ENCODE measurements around the gene C11orf42.

The C11orf42 gene

DNA sequence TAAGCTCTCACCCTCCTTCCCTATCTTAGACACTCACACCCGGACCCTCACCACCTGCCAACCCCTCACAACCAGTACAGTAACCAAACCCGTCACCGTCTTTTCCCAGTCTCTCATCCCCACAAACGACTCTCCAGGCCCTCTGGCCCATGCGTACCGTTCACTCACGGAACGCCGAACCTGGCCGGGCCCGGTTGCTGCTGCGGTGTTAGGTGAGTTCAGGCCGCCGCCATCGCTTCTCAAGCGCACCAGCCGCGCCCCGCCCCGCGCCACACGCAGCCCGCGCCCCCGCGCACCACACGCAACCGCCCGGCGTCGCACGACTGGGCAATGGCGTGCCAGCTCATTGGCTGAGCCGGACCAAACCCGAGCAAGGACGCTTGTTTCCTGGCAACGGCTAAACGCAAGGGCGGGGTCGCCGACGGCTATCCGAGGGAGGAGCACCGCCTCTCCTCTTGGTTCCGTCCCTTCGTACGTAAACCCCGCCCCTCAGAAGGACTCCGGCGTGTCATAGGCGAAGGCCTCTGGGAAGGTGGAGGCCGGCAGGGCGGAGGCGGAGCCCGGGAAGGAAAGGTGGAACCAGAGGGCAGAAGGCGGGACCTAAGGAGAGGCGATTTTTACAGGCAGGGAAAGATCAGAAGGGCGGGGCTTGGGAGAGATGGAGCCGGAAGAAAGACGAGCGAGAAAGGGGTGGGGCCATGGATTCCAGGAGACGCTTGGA lies 29.2 kb downstream of the C11orf42 start, which contains the start of gene FHIP1B:
Gene FHIP1B, minus strand, starts transcription at position 250 of the 721 bp plus-strand sequence. CDS start 10,120 bp downstream, outside the sequence.
- peak within 1 kb of the TSS; percentile 97 for H3K4me3 ChIP-seq (ENCODE audit: low read depth, low read length)
- TF ChIP-seq MYC (IDR thresholded peaks at IDR 0.05; ENCODE audit: low read depth, low read length), result no peak
- peak; percentile 67 for TF ChIP-seq POLR2A (IDR thresholded peaks at IDR 0.05; ENCODE audit: extremely low read depth, insufficient read length)
- TF ChIP-seq, protein P1, sequence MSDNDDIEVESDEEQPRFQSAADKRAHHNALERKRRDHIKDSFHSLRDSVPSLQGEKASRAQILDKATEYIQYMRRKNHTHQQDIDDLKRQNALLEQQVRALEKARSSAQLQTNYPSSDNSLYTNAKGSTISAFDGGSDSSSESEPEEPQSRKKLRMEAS (IDR thresholded peaks at IDR 0.05; ENCODE audit: low read depth, low read length), result peak; percentile 58; the same call in 1 of the 2 replicates
- DNase-seq (ENCODE audit: low read depth), result peak; percentile 99

DNA sequence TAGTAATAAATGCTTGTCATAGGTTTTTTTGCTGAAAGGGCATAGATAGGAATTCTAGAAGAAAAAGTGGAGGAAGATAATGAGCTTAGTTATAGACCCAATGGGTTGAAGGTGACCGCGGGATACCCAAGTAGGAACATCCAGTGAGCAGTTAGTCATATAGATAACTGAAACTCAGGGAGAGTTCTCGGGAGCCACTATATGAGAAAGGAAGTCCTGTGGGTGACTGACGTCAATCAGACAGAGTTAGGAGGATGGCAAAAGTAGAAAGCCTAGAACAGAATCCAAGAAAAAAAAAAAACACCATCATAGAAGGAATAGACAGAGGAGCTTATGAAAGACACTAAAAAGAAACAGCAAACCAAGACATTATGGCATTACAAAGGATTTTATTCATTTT lies 31.9 kb downstream of the C11orf42 start:
- TF ChIP-seq, protein P1 (IDR thresholded peaks at IDR 0.05; ENCODE audit: low read depth, low read length), result no peak
- TF ChIP-seq MYC (IDR thresholded peaks at IDR 0.05; ENCODE audit: low read depth, low read length) (no peak), POLR2A (IDR thresholded peaks at IDR 0.05; ENCODE audit: extremely low read depth, insufficient read length) (no peak)
- TF ChIP-seq, protein P2, sequence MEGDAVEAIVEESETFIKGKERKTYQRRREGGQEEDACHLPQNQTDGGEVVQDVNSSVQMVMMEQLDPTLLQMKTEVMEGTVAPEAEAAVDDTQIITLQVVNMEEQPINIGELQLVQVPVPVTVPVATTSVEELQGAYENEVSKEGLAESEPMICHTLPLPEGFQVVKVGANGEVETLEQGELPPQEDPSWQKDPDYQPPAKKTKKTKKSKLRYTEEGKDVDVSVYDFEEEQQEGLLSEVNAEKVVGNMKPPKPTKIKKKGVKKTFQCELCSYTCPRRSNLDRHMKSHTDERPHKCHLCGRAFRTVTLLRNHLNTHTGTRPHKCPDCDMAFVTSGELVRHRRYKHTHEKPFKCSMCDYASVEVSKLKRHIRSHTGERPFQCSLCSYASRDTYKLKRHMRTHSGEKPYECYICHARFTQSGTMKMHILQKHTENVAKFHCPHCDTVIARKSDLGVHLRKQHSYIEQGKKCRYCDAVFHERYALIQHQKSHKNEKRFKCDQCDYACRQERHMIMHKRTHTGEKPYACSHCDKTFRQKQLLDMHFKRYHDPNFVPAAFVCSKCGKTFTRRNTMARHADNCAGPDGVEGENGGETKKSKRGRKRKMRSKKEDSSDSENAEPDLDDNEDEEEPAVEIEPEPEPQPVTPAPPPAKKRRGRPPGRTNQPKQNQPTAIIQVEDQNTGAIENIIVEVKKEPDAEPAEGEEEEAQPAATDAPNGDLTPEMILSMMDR (IDR thresholded peaks at IDR 0.05; ENCODE audit: low read depth, low read length), result no peak
- DNase-seq (ENCODE audit: low read depth), result no peak
- no peak overlapping the region for H3K4me3 ChIP-seq (ENCODE audit: low read depth, low read length)

DNA sequence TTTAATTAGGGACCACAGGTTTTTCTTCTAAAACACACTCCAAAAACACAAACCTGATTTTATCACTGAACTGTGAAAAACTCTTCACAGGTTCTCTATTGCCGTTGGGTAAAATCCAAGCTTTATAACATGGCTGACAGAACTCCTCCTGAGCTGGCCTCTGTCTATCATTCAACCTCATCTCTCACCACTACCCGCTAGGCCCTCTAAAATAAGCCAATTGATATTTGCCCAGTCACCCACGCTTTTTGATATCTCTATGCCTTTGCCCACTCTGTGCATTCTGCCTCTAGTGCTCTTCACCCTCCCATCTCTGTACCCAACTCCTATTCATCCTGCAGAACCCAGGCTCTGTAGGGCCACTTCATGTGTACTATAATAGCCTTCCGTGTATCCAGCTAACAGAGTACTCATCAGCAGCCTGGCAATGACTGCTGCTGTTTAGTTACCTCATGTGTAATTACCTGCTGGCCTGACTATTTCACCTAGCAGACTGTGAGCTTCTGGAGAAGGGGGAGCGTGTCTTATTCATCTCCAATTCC lies 32.5 kb downstream of the C11orf42 start:
- no peak for DNase-seq (ENCODE audit: low read depth)
- no peak for TF ChIP-seq MYC (IDR thresholded peaks at IDR 0.05; ENCODE audit: low read depth, low read length)
- no peak for TF ChIP-seq POLR2A (IDR thresholded peaks at IDR 0.05; ENCODE audit: extremely low read depth, insufficient read length)
- TF ChIP-seq, protein P2 (IDR thresholded peaks at IDR 0.05; ENCODE audit: low read depth, low read length), result no peak
- TF ChIP-seq, protein P1 (IDR thresholded peaks at IDR 0.05; ENCODE audit: low read depth, low read length), result no peak
- no peak overlapping the region for H3K4me3 ChIP-seq (ENCODE audit: low read depth, low read length)

DNA sequence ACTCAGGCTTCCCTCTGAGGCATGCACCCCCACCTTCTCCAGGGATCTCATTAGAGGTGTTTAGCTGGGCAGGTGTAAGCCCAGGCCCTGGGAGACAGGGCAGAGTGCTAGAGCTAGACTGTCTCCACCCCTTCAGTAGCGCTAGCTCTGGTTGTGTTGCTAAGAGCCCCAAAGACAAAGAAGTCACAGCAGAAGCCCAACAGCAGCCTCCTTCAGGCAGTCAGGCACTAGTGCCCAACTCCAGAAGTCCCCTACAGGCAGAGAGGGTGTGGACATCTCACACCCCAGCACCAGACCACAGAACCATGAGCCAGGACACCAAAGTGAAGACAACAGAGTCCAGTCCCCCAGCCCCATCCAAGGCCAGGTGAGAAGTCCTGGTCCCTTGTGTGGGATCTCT lies 33.5 kb downstream of the C11orf42 start, which contains the start of gene CNGA4:
Gene CNGA4, plus strand, starts transcription at position 188 of the 400 bp plus-strand sequence. Its CDS starts 118 bp downstream, at position 306.
- TF ChIP-seq MYC (IDR thresholded peaks at IDR 0.05; ENCODE audit: low read depth, low read length) (no peak), POLR2A (IDR thresholded peaks at IDR 0.05; ENCODE audit: extremely low read depth, insufficient read length) (no peak)
- TF ChIP-seq, protein P2 (IDR thresholded peaks at IDR 0.05; ENCODE audit: low read depth, low read length), result no peak
- DNase-seq (ENCODE audit: low read depth), result no peak
- no peak within 1 kb of the TSS for H3K4me3 ChIP-seq (ENCODE audit: low read depth, low read length)

DNA sequence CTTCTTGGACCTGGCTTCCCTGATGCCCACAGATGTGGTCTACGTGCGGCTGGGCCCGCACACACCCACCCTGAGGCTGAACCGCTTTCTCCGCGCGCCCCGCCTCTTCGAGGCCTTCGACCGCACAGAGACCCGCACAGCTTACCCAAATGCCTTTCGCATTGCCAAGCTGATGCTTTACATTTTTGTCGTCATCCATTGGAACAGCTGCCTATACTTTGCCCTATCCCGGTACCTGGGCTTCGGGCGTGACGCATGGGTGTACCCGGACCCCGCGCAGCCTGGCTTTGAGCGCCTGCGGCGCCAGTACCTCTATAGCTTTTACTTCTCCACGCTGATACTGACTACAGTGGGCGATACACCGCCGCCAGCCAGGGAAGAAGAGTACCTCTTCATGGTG lies 34.8 kb downstream of the C11orf42 start:
- DNase-seq (ENCODE audit: low read depth), result no peak
- TF ChIP-seq, protein P2 (IDR thresholded peaks at IDR 0.05; ENCODE audit: low read depth, low read length), result no peak
- TF ChIP-seq, protein P1 (IDR thresholded peaks at IDR 0.05; ENCODE audit: low read depth, low read length), result no peak
- no peak for TF ChIP-seq MYC (IDR thresholded peaks at IDR 0.05; ENCODE audit: low read depth, low read length)
- TF ChIP-seq POLR2A (IDR thresholded peaks at IDR 0.05; ENCODE audit: extremely low read depth, insufficient read length), result no peak
- no peak overlapping the region for H3K4me3 ChIP-seq (ENCODE audit: low read depth, low read length)

DNA sequence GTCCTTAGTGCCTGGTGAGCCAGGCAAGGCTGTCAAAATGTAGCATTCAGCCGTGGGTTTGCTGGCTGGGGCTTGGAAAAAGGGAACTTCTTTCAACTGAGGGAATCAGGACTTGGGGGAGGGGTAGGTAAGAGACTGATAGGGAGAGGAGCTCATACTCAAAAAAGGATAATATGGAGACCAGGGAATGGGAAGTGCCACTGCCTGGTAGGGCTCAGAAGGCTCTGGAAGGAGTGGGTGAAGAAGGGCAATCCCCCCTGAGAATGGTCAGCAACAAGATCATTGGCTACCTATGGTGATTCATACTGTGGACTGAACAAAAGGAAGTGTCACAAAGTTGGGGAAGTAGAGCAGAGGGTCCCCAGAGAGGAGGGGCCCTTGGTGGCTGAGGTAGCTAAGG lies 35.4 kb downstream of the C11orf42 start:
- DNase-seq (ENCODE audit: low read depth), result peak; percentile 68
- no peak overlapping the region for H3K4me3 ChIP-seq (ENCODE audit: low read depth, low read length)
- TF ChIP-seq, protein P2 (IDR thresholded peaks at IDR 0.05; ENCODE audit: low read depth, low read length), result no peak
- no peak for TF ChIP-seq POLR2A (IDR thresholded peaks at IDR 0.05; ENCODE audit: extremely low read depth, insufficient read length)
- TF ChIP-seq, protein P1 (IDR thresholded peaks at IDR 0.05; ENCODE audit: low read depth, low read length), result no peak
- TF ChIP-seq MYC (IDR thresholded peaks at IDR 0.05; ENCODE audit: low read depth, low read length), result no peak
